ENCODE measurements around the gene COL24A1.

COL24A1 gene

GRCh38 chr1:86183810-86184209 is 27.2 kb upstream of the COL24A1 start:
- H3K9me3 ChIP-seq (ENCODE audit: low read length): no peaks in the 10 kb centered on the region
- H4K20me1 ChIP-seq (ENCODE audit: insufficient read depth, low read length): no peaks in the 10 kb centered on the region
- TF ChIP-seq EZH2 (IDR thresholded peaks at IDR 0.05; ENCODE audit: borderline replicate concordance, low read length): no peak
- no peak for TF ChIP-seq CTCF (IDR thresholded peaks at IDR 0.05; ENCODE audit: low read length)
- no peaks in the 10 kb centered on the region for H3F3A ChIP-seq (ENCODE audit: insufficient read depth, low read length)
- H3K79me2 ChIP-seq (ENCODE audit: insufficient read depth, low read length): no peaks in the 10 kb centered on the region
- no peak overlapping the region for H3K4me3 ChIP-seq (ENCODE audit: low read depth, low read length, poor library complexity, severe bottlenecking)
- H3K9ac ChIP-seq (ENCODE audit: low read length): no peak overlapping the region
- no peaks in the 10 kb centered on the region for H3K36me3 ChIP-seq (ENCODE audit: insufficient read depth, low read length)
- H3K4me1 ChIP-seq (ENCODE audit: insufficient read depth, low read length, severe bottlenecking): no peaks in the 10 kb centered on the region
- no peak overlapping the region for H3K27ac ChIP-seq (ENCODE audit: low read depth, low read length, poor library complexity, severe bottlenecking)
- H3K9me2 ChIP-seq (ENCODE audit: low read depth, low read length): no peaks in the 10 kb centered on the region
- no peak overlapping the region for H2AFZ ChIP-seq (ENCODE audit: low read length)
- H3K27me3 ChIP-seq (ENCODE audit: insufficient read depth, low read length): no peaks in the 10 kb centered on the region
- H3K4me2 ChIP-seq (ENCODE audit: low read length): no peak overlapping the region

- H3K4me3 ChIP-seq (ENCODE audit: low read depth, low read length, poor library complexity, severe bottlenecking): no peak overlapping the region
Measured at GRCh38 chr1:86176226-86176625, 19.7 kb upstream of the COL24A1 start.

GRCh38 chr1:86175756-86176155 is 19.2 kb upstream of the COL24A1 start:
- H3F3A ChIP-seq (ENCODE audit: insufficient read depth, low read length): no peaks in the 10 kb centered on the region
- H4K20me1 ChIP-seq (ENCODE audit: insufficient read depth, low read length): no peaks in the 10 kb centered on the region
- H3K9me2 ChIP-seq (ENCODE audit: low read depth, low read length): no peaks in the 10 kb centered on the region
- no peaks in the 10 kb centered on the region for H3K27me3 ChIP-seq (ENCODE audit: insufficient read depth, low read length)
- H3K9me3 ChIP-seq (ENCODE audit: low read length): no peaks in the 10 kb centered on the region
- H3K4me1 ChIP-seq (ENCODE audit: insufficient read depth, low read length, severe bottlenecking): no peaks in the 10 kb centered on the region
- no peaks in the 10 kb centered on the region for H3K36me3 ChIP-seq (ENCODE audit: insufficient read depth, low read length)
- no peak for TF ChIP-seq CTCF (IDR thresholded peaks at IDR 0.05; ENCODE audit: low read length)
- no peak for TF ChIP-seq EZH2 (IDR thresholded peaks at IDR 0.05; ENCODE audit: borderline replicate concordance, low read length)
- H3K27ac ChIP-seq (ENCODE audit: low read depth, low read length, poor library complexity, severe bottlenecking): no peak overlapping the region
- H3K79me2 ChIP-seq (ENCODE audit: insufficient read depth, low read length): no peaks in the 10 kb centered on the region
- no peak overlapping the region for H3K4me2 ChIP-seq (ENCODE audit: low read length)
- H3K4me3 ChIP-seq (ENCODE audit: low read depth, low read length, poor library complexity, severe bottlenecking): no peak overlapping the region
- H3K9ac ChIP-seq (ENCODE audit: low read length): no peak overlapping the region
- no peak overlapping the region for H2AFZ ChIP-seq (ENCODE audit: low read length)

More at GRCh38 chr1:86176226-86176625, 19.7 kb upstream of the COL24A1 start:
- H3K9me3 ChIP-seq (ENCODE audit: low read length): no peaks in the 10 kb centered on the region
- no peak overlapping the region for H2AFZ ChIP-seq (ENCODE audit: low read length)
- no peaks in the 10 kb centered on the region for H3F3A ChIP-seq (ENCODE audit: insufficient read depth, low read length)
- H3K27me3 ChIP-seq (ENCODE audit: insufficient read depth, low read length): no peaks in the 10 kb centered on the region
- no peak overlapping the region for H3K27ac ChIP-seq (ENCODE audit: low read depth, low read length, poor library complexity, severe bottlenecking)
- TF ChIP-seq EZH2 (IDR thresholded peaks at IDR 0.05; ENCODE audit: borderline replicate concordance, low read length) (no peak), CTCF (IDR thresholded peaks at IDR 0.05; ENCODE audit: low read length) (no peak)
- no peaks in the 10 kb centered on the region for H3K4me1 ChIP-seq (ENCODE audit: insufficient read depth, low read length, severe bottlenecking)
- no peaks in the 10 kb centered on the region for H3K36me3 ChIP-seq (ENCODE audit: insufficient read depth, low read length)
- H3K9me2 ChIP-seq (ENCODE audit: low read depth, low read length): no peaks in the 10 kb centered on the region
- H3K9ac ChIP-seq (ENCODE audit: low read length): no peak overlapping the region
- no peaks in the 10 kb centered on the region for H3K79me2 ChIP-seq (ENCODE audit: insufficient read depth, low read length)
- no peaks in the 10 kb centered on the region for H4K20me1 ChIP-seq (ENCODE audit: insufficient read depth, low read length)
- H3K4me2 ChIP-seq (ENCODE audit: low read length): no peak overlapping the region

All from OCI-LY1 (cell line).